ENCODE results near the gene MUL1.

GRCh38 chr1:20481643-20482498, 26.1 kb downstream of the MUL1 start:
- TF ChIP-seq NR3C1 (CRISPR knock-in tag; conservative IDR thresholded peaks at IDR 0.05; ENCODE audit: low read depth) (no peak), USF2 (CRISPR knock-in tag; IDR thresholded peaks at IDR 0.05) (no peak), E2F5 (CRISPR knock-in tag; IDR thresholded peaks at IDR 0.05) (no peak), CTCF (IDR thresholded peaks at IDR 0.05) (no peak), ZSCAN18 (CRISPR knock-in tag; IDR thresholded peaks at IDR 0.05) (no peak), MAX (CRISPR knock-in tag; IDR thresholded peaks at IDR 0.05) (no peak), ELF4 (CRISPR knock-in tag; IDR thresholded peaks at IDR 0.05; ENCODE audit: low read depth) (no peak), NFE2L1 (CRISPR knock-in tag; IDR thresholded peaks at IDR 0.05) (no peak), NR1H2 (CRISPR knock-in tag; IDR thresholded peaks at IDR 0.05) (no peak), CREM (CRISPR knock-in tag; IDR thresholded peaks at IDR 0.05) (no peak), RELA (CRISPR knock-in tag; IDR thresholded peaks at IDR 0.05; ENCODE audit: borderline replicate concordance) (no peak), CDX4 (CRISPR knock-in tag; IDR thresholded peaks at IDR 0.05; ENCODE audit: borderline replicate concordance) (no peak), SOX15 (CRISPR knock-in tag; IDR thresholded peaks at IDR 0.05) (no peak)

Measured in WTC11 (cell line).